Peyer's patch (tissue), 4 donors: ENCODE measurements around the gene EXOG.

Experiments
- CTCF ChIP-seq, 6 experiments: fragments of 450-650 bp in 4 of 6; fragments of 200-600 bp in 2 of 6; sonication (generic) in 1 of 6; IDR thresholded peaks; one replicate each; pipeline ENCODE4 v1.5.1; 2017 to 2019; ENCODE audit warnings: antibody characterized with exemption in 6 of 6, mild to moderate bottlenecking in 3 of 6, moderate library complexity in 1 of 6
- POLR2A ChIP-seq, 2 donors: fragments of 450-650 bp; IDR thresholded peaks; one replicate each; pipeline ENCODE4 v1.5.1; 2017; ENCODE audit warnings: antibody characterized with exemption in 2 of 2, mild to moderate bottlenecking in 2 of 2, moderate library complexity in 2 of 2

DNA sequence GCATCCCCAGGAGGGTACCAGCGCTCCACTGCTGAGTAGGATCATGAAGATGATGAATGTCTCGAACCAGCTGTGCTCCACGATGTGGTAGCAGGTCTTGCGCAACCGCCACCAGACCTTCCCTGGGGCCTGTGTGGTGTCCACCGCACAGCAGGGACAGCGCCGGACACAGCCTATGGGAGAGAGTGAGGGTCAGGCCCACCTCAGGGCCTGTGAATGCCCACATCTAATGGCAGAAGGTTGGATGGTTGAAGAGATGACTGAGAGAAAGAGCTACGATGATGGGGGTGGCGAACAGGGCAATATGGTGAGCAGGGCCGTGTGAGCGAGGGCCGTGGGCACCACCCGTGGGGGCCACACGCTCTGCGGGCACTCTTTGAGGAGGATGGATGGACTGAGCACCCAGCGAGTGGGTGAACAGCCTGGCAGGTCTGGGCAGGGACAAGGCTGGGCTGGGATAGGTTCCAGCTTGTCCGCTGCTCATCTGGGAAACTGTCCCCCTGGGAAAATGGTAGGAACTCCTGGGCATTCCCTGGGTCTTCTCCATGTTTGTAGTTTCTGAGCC is 79.2 kb downstream of the EXOG start:
- TF ChIP-seq POLR2A (IDR thresholded peaks at IDR 0.05) (no peak), CTCF (IDR thresholded peaks at IDR 0.05) (no peak)
